Hematopoietic multipotent progenitor cell treated with erythropoietin and hydrocortisone succinate and interleukin-3 and kit ligand, for 4 days (in vitro differentiated cells): ENCODE results near the gene CRACR2B.

ENCODE experiments used
- DNase-seq: peaks from one replicate; pipeline ENCODE4 v3.0.0-alpha.2; 2015

CRACR2B gene

DNA sequence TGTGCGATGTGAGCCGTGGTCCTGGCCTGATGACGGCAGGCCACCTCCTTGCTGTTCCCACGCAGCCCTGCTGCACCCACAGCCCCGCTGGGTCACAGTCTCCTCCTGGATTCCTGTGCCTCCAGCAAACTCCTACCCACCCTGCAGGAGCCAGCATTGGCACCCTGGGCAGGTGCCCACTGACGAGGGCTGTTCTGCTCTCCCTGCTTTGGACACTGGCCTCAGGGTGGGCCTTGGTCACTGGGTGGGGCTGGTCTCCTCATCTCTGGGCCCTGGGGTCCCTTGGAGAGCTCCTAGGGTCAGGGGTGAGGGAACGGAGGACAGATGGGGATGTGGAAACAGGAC is 27.6 kb downstream of the CRACR2B start:
- no peak for DNase-seq

DNA sequence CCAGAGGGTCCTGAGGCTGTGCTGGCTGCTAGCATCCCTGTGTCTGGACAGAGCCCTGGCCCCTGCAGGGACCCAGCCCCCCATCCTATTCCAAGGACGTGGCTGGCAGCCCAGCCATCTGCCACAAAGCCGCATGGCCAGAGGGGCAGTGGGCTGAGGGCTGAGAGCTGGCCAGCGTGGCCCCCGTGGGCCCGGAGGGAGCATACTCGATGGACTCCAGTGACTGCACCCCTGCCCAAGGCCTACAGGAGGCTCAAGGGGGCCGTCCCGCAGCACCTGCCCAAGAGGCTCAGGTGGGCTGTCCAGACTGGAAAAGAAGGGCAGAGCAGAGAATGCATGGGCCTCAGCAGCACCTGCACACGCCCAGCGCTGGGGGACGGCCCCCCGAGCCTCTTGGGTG is 28.1 kb downstream of the CRACR2B start:
- no peak for DNase-seq

DNA sequence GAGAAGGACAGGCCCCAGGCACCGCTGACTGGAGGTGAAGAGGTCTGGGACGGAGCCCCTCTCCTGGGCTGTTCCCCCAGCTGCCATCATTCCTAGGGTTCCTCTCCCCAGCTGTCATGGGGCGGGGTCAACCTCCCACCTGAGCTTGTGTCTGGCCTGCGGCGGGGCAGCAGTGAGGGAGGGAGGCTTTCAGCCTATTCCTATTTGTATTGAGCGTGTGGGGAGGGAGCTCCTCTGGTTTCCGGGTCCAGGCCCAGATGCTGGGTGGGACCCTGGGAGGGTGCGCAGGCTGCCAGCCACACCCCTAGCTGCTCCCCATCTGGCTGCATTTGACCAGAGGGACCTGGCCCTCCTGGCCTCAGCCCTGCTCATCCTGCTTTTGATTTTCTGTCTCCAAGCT is 28.7 kb downstream of the CRACR2B start:
- no peak for DNase-seq

- DNase-seq = no peak
Measured at GRCh38 chr11:858053-858761, 30.5 kb downstream of the CRACR2B start.

DNA sequence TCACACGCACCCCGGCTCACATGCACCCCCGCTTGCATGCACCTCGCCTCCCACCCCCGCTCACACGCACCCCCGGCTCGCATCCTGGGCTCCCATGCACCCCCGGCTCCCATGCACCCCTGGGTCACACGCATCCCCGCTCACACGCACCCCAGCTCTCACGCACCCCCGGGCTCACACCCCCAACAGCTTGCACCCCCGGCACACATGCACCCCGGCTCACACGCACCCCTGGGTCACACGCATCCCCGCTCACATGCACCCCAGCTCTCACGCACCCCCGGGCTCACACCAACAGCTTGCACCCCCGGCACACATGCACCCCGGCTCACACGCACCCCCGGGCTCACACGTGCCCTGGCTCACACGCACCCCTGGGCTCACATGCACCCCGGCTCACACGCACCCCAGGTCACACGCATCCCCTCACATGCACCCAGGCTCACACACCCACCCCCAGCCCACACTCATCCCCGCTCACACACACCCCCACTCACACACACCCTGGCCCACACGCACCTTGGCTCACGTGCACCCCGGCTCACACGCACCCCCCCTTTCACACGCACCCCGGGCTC is 31.1 kb downstream of the CRACR2B start:
- DNase-seq = no peak

DNA sequence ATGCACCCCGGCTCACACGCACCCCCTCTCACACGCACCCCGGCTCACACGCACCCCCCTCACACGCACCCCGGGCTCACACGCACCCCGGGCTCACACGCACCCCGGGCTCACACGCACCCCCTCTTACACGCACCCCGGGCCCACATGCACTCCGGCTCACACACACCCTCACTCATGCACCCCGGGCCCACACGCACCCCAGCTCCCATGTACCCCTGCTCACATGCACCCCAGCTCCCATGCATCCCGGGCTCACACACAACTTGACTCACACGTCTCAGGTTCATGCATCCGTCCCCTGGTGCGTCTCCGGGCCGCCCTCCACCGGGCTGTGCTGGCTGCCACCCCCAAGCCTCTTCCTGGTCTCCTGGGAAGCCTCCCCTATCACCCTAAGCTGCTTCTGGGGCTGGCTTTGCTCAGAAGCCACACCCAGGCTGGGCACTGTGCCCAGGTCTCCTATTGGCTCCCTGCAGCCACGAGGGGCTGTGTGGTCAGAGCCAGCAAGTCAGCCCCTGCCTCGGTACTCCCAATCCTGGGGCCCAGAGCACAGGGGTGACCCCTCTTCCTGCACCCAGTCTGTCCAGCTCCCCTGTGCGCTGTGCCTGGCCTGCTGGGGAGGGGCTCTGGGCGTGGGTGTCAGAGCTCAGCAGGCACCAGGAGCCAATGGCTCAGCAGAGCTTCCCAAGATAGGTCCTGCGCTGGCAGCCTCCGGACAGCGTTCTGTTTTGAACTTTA is 31.8 kb downstream of the CRACR2B start:
- DNase-seq = peak; percentile 96

- DNase-seq = no peak
Measured at GRCh38 chr11:860234-861104, 32.8 kb downstream of the CRACR2B start.

- no peak for DNase-seq
Measured at GRCh38 chr11:861105-861479, 33.4 kb downstream of the CRACR2B start.

DNA sequence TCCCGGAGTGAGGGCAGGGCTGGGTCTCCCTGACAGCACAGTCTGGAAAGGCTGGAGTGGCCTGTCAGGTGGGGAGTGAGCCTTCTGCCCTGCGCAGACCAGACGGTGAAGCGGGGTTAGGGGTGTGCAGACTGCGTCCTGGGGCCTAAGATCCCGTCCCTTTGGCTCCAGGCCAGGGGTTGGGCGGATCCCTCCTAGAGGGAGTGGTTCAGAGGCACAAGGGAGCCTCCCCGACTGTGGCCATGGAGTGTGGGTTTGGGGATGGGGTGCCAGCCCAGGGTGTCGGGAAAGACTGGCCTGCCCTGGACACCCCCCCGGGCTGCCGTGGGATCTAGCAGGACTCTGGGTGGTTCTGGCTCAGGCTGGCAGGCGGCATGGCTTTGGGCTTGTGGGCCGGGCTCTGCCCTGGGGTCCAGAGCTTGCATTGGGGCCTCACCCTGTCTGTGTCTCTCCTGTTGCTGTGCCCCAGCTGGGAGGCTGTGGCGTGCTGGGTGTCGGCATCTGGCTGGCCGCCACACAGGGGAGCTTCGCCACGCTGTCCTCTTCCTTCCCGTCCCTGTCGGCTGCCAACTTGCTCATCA is 34.5 kb downstream of the CRACR2B start:
- DNase-seq = peak; percentile 81

DNA sequence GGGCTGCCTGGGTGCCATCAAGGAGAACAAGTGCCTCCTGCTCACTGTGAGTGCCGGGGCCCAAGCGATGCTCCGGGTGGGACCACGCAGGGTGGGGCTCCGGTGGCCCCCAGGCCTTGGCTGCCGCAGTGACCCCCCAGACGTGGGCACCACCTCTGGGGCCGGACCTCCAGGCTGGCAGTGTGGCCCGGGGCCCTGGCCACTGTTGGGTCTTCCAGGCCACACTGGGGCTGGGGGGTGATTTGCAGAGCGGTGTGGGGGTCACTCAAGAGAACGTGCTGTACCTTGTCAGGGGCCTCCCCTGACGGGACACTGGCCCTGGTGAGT is 34.9 kb downstream of the CRACR2B start:
- no peak for DNase-seq

- DNase-seq = no peak
Measured at GRCh38 chr11:863023-863909, 35.5 kb downstream of the CRACR2B start.

GRCh38 chr11:863910-864827 is 36.5 kb downstream of the CRACR2B start:
- DNase-seq = no peak

DNA sequence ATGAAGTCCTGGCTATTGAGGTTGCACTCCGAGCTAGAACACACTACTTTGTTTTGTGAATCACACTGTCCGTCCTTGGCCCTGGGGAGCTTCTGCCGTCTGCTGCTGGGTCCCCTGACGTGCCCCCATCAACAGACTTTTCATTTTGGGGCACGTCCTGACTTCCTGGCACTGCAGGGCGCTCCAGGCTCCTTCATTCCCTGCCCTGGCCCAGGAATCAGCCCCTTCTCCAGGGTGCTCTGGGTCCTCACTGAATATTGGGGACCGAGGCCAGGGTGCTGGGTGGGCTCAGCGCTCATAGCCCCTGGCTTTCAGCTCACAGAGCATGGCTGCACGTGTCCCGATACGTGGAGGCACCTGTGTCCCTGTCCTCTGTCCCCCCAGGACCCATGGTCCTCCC is 37.2 kb downstream of the CRACR2B start:
- DNase-seq = no peak

- no peak for DNase-seq
Measured at GRCh38 chr11:865462-866430, 38.0 kb downstream of the CRACR2B start.

GRCh38 chr11:866481-866880 is 38.8 kb downstream of the CRACR2B start:
- no peak for DNase-seq

DNA sequence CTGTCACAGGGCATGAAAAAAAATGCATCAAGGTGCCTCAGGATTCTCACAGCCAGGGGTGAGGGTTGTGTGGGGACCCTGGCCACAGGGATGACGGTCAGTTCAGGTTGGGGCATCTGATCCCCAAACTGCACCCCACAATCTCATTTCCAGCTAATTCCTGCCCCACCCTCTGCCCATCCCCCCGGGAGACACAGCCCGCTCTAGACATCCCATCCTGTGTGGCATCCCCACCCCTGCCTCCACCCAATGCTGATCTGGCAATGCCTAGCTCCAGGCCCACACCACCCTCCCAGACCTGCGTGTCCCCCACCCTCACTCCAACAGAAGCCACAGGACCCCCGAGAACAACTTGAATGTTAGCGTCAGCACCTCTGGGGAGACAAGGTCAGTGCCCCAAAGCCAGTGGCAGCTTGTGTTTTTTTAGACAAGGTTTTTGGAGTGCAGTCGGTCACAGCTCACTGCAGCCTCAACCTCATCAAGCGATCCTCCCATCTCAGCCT is 40.2 kb downstream of the CRACR2B start:
- DNase-seq = no peak

GRCh38 chr11:868394-868793 is 40.7 kb downstream of the CRACR2B start:
- no peak for DNase-seq

DNA sequence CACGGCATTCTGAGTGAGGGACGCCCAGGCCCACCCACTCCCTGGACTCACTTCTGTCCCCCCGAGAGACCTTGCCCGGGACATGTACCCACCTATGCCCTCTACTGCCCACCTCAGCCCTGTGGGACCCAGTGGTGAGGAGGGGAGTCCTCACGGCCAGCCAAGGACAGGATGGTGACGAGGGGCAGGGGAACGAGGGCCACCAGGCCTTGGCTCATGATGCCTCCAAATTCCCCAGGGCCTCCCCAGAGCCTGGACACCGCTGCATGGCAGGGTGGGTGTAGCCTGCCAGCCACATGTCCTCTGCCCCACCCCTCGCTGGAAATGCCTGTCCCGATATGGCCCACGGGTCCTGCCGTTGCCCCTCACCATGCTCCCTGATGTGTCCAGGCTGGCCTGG is 41.1 kb downstream of the CRACR2B start:
- DNase-seq = no peak

- DNase-seq = no peak
Measured at GRCh38 chr11:869399-870126, 41.8 kb downstream of the CRACR2B start.
